ENCODE data around the gene SBSN. TPM values are rescaled to one million over a fixed set of nuclear protein-coding genes. Genes with fewer than 3 reads are reported as not detected.

SBSN gene
- total RNA-seq, 6 experiments from 2014 or later: 1.6 to 3.3 (median 2.0) TPM

GRCh38 chr19:35533201-35533821 is 5.2 kb upstream of the SBSN start, which contains the start of gene GAPDHS:
Gene GAPDHS, plus strand, starts transcription at chr19:35533456. Its CDS starts 72 bp downstream, at chr19:35533528.
- Mint-ChIP-seq H3K4me3 (peak within 1 kb of the TSS; percentile 55; the same call in 1 of the 2 replicates), H3K9me3 (no peaks in the 10 kb centered on the region), H3K27me3 (ENCODE audit: insufficient read depth) (peaks cover 35% of the 10 kb centered on the region), H3K36me3 (ENCODE audit: low read depth) (no peaks in the 10 kb centered on the region), H3K4me1 (ENCODE audit: low read depth) (peaks cover 13% of the 10 kb centered on the region), H3K27ac (no peak within 1 kb of the TSS)
- DNase-seq: no peak
- TF ChIP-seq CTCF (IDR thresholded peaks at IDR 0.05): no peak

- Mint-ChIP-seq H3K4me3 (no peak overlapping the region), H3K27ac (no peak overlapping the region), H3K9me3 (no peaks in the 10 kb centered on the region), H3K36me3 (ENCODE audit: low read depth) (no peaks in the 10 kb centered on the region), H3K27me3 (ENCODE audit: insufficient read depth) (peaks cover 35% of the 10 kb centered on the region), H3K4me1 (ENCODE audit: low read depth) (peaks cover 21% of the 10 kb centered on the region)
- no peak for DNase-seq
- no peak for TF ChIP-seq CTCF (IDR thresholded peaks at IDR 0.05)
Observed at GRCh38 chr19:35531291-35531690, 3.2 kb upstream of the SBSN start.

GRCh38 chr19:35529241-35530218 is 1.4 kb upstream of the SBSN start:
- no peak for DNase-seq
- peaks cover 32% of the 10 kb centered on the region for H3K27me3 Mint-ChIP-seq (ENCODE audit: insufficient read depth)

GRCh38 chr19:35525873-35526272 is 2.2 kb downstream of the SBSN start:
- TF ChIP-seq CTCF (IDR thresholded peaks at IDR 0.05): no peak
- Mint-ChIP-seq H3K4me3 (no peak overlapping the region), H3K27ac (no peak overlapping the region), H3K27me3 (ENCODE audit: insufficient read depth) (peaks cover 7% of the 10 kb centered on the region), H3K36me3 (ENCODE audit: low read depth) (no peaks in the 10 kb centered on the region), H3K4me1 (ENCODE audit: low read depth) (peaks cover 15% of the 10 kb centered on the region), H3K9me3 (no peaks in the 10 kb centered on the region)
- no peak for DNase-seq

More at GRCh38 chr19:35529241-35530218, 1.4 kb upstream of the SBSN start:
- H3K4me1 Mint-ChIP-seq (ENCODE audit: low read depth): peaks cover 21% of the 10 kb centered on the region
- no peaks in the 10 kb centered on the region for H3K9me3 Mint-ChIP-seq
- no peak overlapping the region for H3K4me3 Mint-ChIP-seq
- H3K36me3 Mint-ChIP-seq (ENCODE audit: low read depth): no peaks in the 10 kb centered on the region
- no peak for TF ChIP-seq CTCF (IDR thresholded peaks at IDR 0.05)
- no peak overlapping the region for H3K27ac Mint-ChIP-seq

- Mint-ChIP-seq H3K27ac (no peak overlapping the region), H3K4me1 (ENCODE audit: low read depth) (peaks cover 21% of the 10 kb centered on the region), H3K4me3 (no peak overlapping the region), H3K27me3 (ENCODE audit: insufficient read depth) (peaks cover 5% of the 10 kb centered on the region), H3K36me3 (ENCODE audit: low read depth) (no peaks in the 10 kb centered on the region), H3K9me3 (no peaks in the 10 kb centered on the region)
- DNase-seq: no peak
- TF ChIP-seq CTCF (IDR thresholded peaks at IDR 0.05): no peak
Observed at GRCh38 chr19:35524181-35524837, 3.8 kb downstream of the SBSN start.

Measured in HFFc6 (cell line).